Germinal center (tissue), 1 donor: ENCODE data around the gene ASAP3.

Source experiments
- DNase-seq: peaks from one replicate; pipeline ENCODE4 v3.0.0; 2012; ENCODE audit warnings: mixed read lengths, low spot score

The ASAP3 gene

DNA sequence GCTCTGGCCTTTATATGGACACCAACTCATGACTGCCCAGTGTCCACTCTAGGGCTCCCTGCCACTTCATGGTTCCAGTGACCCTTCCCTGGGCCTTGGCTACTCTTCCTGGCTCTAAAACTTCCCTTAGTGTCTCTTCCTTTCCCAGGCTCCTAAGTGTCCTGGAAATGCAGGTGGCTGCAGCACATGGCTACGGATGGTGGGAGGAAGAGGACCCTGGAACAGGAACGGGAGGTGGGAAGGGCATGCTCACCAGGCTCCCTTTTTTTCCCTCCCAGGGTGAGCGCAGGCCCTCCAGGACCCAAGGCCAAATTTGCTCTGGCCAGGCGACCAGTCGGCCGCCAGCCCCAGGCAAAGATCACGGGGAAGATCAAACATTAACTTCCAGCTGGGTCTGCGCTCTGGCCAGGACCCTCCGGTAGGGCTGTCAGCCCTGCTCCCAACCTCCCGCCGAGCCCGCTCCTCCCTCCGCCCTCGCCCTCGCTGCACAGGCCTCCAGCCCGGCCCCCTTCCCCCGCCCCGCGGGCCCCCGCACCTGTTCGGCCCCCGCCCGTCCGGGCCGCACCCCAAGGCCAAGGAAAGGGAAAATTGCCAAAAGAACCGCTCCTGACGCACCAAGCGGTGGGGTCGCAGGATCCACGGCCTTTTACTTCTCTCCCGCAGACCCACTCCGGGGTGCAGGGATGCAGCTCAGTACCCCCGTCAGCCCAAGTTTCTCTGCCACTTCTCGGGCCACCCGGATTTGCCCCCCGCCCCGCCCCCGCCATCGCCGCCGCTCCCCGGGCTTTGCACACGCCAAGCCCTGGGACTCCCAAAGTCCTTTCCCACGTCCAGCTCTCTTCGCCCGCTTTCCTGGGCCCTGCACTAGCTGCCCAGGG is 60.3 kb downstream of the ASAP3 start:
- DNase-seq = no peak

DNA sequence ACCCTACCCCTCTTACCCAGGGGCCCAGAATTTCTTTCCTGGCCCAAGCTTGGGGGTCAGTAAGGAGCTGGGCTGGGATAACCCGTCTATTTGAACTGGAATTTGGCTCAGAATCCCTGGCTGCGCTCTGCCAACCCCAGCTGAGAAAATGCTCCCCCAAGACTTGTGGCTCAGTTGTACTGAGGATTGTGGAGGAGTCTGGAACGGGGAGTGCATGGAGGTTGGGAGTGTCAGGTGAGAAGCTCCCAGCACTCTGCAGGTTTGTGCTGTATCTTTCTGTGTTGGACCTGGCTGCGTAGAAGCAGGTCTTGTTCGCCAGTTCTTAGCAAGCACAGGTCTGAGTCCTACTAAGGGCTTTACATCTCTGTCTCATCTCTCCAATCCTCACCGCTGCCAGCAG is 61.0 kb downstream of the ASAP3 start:
- no peak for DNase-seq

DNA sequence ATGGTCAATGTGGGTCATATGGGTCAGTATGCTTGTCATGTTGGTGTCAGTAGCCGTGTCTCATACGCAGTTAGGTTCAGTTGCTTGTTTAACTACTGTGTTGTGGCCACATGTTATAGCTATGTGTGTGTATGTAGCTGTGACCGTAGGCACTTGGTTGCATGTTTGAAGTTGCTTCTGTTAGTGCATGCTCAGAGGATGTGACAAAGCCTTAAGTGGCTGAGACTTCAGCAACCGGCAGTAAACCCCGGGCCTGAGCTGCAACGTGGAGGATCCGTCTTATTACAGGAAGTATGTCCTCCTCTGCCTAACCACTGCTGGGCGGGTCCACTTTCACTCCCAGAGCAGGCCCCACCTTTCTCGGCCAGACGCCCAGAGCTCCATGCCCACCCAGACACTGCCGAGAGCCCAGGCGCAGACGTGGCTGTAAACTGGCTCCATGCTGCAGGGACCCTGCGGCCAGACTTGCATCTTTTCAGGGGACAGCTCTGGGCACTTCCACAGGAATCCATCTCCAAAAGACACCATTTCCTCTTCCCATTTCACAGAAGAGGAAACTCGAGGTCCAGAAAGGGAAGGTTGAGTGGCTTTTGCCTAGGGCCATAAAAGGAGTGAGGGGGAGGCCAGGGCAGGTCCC is 61.6 kb downstream of the ASAP3 start:
- DNase-seq = no peak

DNA sequence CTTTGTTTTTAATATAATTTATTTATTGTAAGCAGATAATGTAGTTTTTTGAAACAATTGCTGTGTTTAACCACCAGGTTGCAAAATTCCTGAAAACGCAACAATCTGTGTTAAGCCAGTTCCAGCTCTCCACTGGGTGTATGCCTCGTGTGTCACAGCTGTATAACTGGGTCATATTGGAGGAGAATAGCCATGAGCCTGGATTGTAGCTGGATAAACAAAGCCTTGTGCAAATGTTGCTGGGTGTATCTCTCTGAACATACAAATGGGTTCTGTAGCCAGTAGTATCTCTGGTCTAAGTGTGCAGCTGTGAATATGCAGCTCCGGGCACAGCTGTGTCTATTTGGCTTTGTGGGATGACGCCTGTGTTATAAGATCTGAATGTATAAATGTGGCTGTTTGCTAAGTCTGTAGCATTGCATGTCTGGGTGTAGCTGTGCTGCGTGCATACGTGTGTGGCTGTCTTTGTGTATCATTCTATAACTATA is 62.2 kb downstream of the ASAP3 start:
- DNase-seq = no peak

DNA sequence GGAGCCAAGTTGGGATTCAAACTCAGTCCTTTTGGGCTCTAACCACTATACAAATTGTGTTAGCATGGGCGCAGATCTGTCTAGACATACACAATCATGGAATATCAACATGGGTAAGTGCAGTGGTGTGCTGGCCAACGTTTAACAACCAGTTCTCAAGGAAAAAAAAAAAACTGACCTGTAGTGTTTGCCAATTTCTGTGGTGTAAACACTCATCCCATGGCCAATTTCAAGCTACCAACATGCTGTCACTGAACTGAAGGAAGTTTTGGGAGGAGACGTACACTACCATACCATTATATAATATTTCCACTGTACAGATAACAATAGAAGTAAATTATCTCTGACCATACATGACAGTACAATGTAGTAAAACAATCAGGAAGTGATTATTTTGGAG is 62.6 kb downstream of the ASAP3 start:
- no peak for DNase-seq

DNA sequence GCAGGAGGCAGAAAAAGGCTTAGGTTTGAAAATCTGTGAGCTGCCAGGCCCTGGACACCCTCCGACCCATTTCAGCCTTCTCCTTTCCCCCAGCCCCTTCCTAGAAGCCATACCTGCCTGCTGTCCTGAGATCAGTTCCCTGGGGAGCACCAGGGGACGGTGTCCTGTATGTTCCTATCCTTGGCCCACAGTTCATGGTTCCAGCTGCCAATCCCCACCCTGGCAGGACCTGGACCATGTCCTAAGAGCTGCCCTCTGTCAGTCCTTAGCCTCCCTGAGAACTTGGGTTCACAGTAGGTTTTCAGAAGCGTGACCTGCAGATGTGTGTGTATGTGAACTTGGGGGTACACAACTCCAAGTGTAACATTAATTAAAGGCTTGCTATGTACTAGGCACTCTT is 63.2 kb downstream of the ASAP3 start:
- DNase-seq = no peak

DNA sequence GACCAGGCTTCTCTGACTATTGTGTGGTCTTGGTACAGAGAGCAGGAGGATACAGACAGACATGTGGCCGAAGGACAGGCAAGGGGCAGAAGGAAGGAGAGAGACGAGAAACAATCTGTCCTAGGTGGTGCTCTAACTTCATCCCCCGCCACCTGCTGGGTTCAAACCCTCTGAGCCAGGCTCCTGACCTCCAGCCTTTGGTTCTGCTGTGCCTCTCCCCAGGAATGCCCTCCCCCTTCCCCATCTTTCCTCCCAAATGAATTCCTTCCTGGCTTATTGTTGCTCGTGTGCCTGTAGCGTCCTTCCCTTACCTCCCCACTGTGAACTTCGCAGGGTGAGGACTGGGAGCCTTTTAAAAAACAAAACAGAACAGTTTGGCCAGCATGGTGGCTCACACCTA is 64.8 kb downstream of the ASAP3 start:
- no peak for DNase-seq

DNA sequence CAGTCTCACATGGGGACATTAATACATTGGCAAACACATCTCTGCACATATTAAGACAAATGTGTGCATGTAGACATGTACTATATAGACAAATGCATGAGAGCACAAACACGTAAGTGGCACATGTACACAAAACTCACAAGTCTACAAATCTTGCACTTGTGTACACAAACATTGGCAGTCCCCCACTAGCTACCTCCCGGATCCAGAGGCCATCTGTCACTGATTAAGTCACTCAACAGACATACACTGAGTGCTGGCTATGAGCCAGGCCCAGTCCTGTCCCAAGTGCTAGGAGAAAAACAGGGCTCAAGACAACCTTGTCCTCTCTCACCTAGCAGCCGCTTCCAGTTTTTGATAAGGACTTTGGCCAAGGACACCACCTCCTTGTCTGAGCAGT is 66.4 kb downstream of the ASAP3 start:
- DNase-seq = no peak

DNA sequence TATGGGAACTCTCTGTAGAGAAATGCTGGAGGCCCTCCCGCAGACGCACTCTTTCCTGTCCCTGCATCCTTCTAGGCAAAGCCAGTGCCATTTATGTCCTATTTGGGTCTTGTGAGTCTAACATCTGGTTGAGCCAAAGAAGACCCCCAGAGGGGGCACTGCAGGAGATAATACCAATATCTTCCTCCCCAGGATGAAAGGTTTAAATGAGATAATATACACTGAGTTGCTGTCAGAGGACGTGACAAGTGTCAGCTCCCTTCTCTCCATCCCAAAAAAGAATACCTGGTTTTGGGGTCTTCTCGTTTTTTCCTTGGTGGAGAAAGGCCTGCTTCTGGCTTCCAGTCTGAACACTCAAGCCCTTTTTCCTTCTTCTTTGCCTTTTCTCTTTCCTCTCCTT is 67.0 kb downstream of the ASAP3 start:
- no peak for DNase-seq

DNA sequence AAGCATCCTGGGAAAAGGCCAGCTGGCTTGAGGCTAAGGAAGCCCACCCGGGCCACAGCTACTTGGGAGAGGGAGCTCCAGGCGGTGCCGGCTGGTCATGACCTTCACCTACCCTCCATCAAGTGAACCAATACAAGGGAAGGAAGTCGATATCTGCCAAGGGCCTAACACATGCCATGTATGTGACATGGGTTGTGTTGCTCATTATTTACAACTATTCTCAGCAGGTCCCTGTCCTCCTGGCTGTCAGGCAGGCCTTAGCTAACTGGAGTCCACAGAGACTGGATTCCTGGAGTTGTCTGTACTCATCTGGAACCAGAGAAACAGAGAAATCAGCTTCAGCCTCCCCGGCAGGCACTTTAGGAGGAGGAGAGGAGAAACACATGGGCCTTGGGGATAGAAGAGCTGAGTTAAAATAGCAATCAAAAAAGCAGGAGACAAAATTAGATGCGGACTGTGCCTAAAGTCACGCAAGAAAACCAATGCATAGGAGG is 75.1 kb downstream of the ASAP3 start:
- DNase-seq = no peak

DNA sequence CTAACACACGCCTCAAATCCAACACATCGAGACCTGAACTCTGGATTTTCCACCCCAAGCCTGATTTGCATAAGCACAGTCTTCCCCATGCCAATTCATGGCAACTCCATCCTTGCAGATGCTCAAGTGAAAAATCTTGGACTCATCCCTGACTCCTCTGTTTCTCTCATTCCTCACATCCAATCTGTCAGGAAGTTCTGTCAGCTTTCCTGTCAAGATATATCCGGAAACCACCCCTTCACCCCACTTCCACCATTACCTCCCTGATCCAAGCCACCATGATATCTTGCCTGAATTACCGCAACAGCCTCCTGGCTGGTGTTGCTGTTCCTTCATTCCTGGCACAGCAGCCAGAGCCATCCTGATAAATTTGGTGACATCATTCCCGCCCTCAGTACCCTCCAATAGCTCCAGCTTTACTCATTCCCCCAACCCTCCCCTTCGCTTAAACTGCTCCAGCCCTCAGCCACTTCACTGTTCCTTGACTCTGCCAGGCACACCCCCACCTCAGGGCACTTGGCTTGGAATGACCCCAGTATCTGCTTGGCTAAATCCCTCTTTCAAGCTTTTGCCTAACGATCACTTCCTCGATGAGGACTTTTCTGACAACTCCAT is 76.9 kb downstream of the ASAP3 start:
- DNase-seq = no peak

DNA sequence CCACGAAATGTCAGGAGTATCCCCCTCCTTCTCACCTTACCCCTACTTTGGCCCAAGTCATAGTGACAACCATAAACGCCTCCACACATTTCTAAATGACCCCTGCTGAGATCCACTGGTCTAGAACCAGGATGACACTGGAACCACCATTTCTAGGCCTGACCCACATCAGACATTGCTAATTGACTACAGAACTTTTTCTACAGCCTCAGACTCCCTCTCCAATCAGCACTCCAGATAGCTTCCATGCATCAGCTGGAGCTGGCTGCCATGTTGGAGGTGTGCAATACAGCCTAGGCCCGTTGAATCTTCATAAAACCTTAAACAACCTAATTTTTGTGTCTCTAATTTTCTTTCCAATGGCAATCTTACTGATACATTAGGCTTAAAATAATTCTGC is 78.0 kb downstream of the ASAP3 start:
- DNase-seq = no peak

DNA sequence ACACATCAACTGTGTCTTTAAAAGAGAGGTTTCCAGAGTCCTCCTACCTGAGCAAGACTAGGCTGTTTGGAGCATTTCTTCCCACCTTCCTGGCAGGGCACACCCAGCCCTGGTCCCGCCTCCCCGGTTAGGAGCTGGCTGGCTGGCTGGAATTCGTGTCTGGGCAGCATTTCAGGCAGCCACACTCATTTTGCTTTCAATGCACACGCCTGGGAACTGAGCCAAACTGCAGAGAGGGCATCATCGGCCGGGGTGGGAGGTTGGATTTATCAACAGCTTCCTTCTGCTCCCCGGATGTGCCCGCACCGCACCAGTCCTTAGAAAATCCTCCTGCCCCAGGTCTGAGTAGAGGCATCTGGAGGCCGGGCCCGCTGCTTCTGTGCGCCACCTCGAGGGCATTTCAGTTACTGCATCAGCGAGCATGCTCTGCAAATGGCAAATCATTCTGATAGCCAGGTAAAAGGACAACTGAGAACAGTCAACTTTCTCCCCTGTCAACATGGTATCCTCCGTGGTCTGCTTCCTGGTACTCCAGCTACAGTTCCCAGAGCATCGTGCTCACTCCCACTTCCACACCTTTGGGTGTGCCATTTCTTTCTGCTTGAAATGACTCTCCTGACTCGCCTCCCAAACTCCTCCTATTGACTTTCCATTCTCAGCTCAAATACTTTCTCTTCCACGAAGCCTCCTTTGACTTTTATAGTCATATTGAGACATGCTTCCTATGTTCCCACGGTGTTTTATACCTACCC is 80.1 kb downstream of the ASAP3 start:
- peak; percentile 84 for DNase-seq

DNA sequence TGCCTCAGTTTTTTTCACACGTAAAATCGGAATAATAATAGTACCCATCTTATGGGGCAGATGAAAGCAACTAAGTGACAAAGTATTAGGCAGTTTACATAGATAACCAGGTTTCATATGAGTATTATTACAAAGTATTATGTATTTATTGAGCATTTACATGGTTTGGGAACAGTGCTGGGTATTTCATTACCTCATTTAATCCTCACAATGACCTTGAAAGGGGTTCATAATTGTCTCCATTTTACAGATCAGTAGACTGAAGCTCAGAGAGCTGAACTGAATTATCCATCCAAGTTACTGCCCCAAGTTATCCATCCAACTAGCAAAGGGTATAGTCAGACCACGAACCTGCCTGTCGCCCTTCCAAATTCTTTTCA is 80.6 kb downstream of the ASAP3 start:
- DNase-seq = no peak

DNA sequence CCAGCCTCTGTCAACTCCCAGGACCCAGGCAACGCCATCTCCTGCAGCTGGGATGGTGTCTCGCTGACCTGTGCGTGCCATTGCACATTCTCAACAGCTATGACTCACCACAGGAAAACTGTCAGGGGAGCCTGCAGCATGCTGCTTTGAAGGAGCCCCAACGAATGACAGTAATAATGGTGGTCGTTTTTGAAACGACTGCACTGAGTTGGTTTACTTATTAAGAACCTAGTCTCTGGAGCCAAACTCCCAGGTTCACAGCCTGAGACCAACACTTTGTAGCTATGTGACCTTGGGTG is 81.0 kb downstream of the ASAP3 start:
- DNase-seq = no peak

DNA sequence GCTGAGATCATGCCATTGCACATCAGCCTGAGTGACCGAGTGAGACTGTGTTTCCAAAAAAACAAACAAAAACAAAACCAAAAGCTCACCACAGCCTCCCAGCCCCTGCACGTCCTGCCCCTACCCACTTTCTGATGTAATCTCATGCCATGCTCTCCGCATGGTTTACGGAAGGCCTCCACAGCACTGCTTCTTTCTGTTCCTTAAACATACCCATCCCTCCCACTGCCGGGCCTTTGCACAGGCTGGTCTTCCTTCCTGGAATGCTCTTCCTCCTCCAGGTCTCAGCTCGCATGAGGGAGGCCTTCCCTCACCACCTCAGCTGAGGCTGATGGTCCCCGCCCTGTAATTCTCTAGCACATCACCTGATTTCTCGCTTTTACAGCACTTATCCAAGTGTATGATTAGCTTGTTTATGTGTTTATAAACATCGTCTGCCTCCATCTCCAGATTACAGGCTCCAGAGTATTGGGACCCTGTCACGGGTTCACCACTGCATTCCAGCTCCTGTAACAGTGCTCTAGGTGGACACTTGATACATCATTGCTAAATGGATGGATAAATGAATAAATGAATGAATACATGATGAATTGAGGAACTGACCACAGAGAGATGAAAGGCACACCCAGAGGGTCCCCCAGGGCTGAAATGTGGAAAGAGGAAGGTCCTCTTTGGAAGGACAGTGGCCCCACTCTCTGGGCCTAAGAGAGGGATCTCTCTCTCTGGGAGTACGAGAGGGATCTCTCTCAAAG is 81.5 kb downstream of the ASAP3 start:
- no peak for DNase-seq

DNA sequence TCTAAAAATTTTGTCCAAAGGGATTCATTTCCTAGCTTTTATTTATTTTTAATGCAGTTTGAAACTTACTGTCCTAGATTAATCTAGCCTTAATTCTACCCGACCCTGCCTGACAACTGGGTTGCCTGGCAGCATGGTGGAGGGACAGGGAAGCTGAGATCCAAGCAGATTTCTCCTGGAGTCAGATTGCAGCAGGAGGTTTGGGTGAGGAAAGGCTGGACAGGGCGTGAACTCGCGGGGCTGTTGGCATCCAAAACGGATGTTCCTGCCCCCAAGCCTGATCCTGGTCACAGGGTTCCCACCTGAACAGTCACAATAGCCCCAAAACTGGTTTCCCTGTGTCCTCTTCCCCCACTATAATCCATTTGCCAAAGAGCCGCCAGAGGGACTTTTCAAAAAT is 82.7 kb downstream of the ASAP3 start:
- no peak for DNase-seq

DNA sequence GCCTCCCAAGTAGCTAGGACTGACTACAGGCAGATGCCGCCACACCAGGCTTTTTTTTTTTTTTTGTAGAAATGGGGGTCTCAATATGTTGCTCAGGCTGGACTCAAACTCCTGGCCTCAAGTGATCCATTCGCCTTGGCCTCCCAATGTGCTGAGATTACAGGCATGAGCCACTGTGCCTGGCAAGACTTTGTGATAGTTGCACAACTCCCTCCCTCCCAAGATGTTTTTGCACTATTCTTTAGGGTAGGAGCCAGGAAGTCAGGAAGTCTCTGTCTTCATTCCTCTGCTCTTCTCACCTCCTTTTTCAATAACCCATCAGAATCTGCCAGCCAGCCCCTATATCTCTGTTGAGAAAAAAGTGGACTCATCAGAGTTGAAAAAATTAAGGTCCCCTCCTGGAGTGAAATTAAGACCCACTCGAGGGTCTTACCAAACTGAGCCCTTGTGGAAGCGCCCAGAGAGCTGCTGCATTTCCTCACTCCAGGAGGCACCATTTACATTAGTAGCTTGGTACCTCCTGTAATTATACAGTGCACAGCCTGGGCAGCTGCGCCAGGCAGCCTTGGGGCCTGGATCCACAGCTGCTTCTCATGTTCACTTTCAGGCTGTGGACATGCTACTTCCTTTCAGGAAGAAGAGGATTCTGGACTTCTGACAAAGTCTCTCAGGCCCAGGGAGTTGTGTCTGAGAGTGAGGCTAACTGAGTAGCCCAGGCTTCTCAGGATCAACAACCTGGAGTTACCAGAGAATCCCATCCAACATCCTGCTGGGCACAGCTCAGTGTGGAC is 83.5 kb downstream of the ASAP3 start:
- no peak for DNase-seq

DNA sequence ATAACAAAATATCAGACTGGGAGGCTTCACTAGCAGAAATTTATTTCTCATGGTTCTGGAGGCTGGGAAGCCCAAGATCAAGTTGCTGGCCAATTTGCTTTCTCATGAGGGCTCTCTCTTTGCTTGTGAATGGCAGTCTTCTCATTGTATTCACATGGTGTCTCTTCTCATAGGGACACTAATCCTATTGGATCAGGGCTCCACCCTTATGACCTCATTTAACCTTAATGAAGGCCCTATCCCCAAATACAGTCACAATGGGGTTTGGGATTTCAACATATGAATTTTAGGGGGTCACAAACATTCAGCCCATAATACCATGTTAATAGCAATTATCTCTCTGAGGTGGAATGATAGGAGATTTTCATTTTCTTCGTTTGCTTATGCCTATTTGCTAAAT is 84.8 kb downstream of the ASAP3 start:
- DNase-seq = no peak

DNA sequence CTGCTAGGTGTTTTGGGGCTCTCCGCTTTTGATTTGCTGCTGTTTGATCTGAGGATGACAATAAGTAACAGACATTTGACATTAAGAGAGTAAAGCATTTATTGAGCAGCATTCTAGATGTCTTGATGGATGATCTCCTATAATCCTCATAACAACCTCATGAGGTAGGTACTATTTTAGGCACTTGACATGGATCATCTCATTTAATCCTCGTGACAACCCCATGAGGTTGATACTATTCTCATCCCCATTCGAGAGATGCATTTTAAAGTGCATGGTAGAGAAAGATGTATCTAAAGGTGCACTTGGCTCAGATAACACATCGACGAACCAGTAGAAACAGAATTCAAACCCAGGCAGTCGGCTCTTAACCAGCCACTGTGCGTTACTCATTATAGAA is 86.1 kb downstream of the ASAP3 start:
- no peak for DNase-seq

DNA sequence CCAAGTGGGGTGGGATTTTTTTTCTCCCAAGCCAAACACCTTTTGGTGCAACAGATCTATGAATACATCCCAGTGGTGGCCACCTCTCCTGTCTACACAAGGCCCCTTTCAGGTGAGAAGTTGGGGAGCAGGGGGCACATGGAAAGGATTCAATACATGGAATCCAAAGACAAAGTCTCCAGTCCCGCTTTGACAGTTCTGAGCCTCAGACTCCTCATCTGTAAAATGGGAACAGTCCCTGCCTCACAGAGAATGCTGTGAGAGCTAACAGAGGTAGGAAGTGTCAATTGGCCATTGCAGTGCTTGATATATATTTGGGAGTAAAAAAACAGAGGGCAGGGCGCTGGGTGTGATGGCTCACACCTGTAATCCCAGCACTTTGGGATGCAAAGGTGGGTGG is 87.6 kb downstream of the ASAP3 start:
- DNase-seq = no peak
